WTC11 (cell line): ENCODE results near the gene MAZ. TPM values are rescaled to one million over a fixed set of nuclear protein-coding genes. Genes with fewer than 3 reads are reported as not detected.

Experiments
- ATAC-seq: fragments of 200-7000 bp; cut with Tn5 transposase; 2 replicates; pipeline ENCODE4 v1.10.0; 2021; ENCODE audit warnings: mild to moderate bottlenecking, moderate library complexity
- CTCF ChIA-PET: fragments of 300-600 bp; sonication (Branson Sonifier 250); formaldehyde crosslinking; loops from one replicate; lab custom pipeline; 2021; ENCODE audit warnings: antibody characterized with exemption; lab: Charles Lee
- POLR2A ChIA-PET: fragments of 350-600 bp; sonication (Branson Sonifier 250); formaldehyde crosslinking; loops from one replicate; lab custom pipeline; 2021; ENCODE audit warnings: antibody characterized with exemption; lab: Charles Lee
- DNase-seq: peaks from one replicate; pipeline ENCODE4 v3.0.0; 2021; ENCODE audit warnings: low spot score
- H3K27ac Mint-ChIP-seq: 2 replicates; pipeline ENCODE4 v1.8.0; 2021; ENCODE audit warnings: mixed read lengths
- H3K27me3 Mint-ChIP-seq: 2 replicates; pipeline ENCODE4 v1.8.0; 2021; ENCODE audit warnings: low read depth, mild to moderate bottlenecking, moderate library complexity, mixed read lengths
- H3K36me3 Mint-ChIP-seq: 2 replicates; pipeline ENCODE4 v1.8.0; 2021; ENCODE audit warnings: mixed read lengths
- H3K4me1 Mint-ChIP-seq: 2 replicates; pipeline ENCODE4 v1.8.0; 2022; ENCODE audit warnings: mixed read lengths
- H3K4me3 Mint-ChIP-seq: 2 replicates; pipeline ENCODE4 v1.8.0; 2021; ENCODE audit warnings: mild to moderate bottlenecking, moderate library complexity, mixed read lengths
- H3K9me3 Mint-ChIP-seq: 2 replicates; pipeline ENCODE4 v1.8.0; 2021; ENCODE audit warnings: mixed read lengths
- ETV6 ChIP-seq: sonication (generic); formaldehyde crosslinking; IDR thresholded peaks from 2 replicates; pipeline ENCODE4 v1.8.1; 2022; ENCODE audit warnings: mild to moderate bottlenecking, missing genetic modification reagents
- IRF2 ChIP-seq: sonication (generic); formaldehyde crosslinking; IDR thresholded peaks from 2 replicates; pipeline ENCODE4 v1.8.0; 2022; ENCODE audit warnings: low read depth, missing genetic modification reagents, borderline replicate concordance
- NR2C2 ChIP-seq: sonication (generic); formaldehyde crosslinking; IDR thresholded peaks from 2 replicates; pipeline ENCODE4 v1.8.0; 2022; ENCODE audit warnings: mild to moderate bottlenecking, missing genetic modification reagents
- RORB ChIP-seq: fragments of 250-450 bp; sonication (Bioruptor Pico); IDR thresholded peaks from 2 replicates; pipeline ENCODE4 v1.9.0; 2021; ENCODE audit warnings: mild to moderate bottlenecking
- TP53 ChIP-seq: sonication (generic); formaldehyde crosslinking; IDR thresholded peaks from 2 replicates; pipeline ENCODE4 v1.8.1; 2023; ENCODE audit warnings: mild to moderate bottlenecking, missing genetic modification reagents
- ZNF263 ChIP-seq: sonication (generic); formaldehyde crosslinking; IDR thresholded peaks from 2 replicates; pipeline ENCODE4 v1.8.1; 2022; ENCODE audit warnings: low read depth, mild to moderate bottlenecking, moderate library complexity, missing genetic modification reagents
- total RNA-seq: library from RNA; stranded (reverse); gene quantifications from 3 replicates; pipeline ENCODE4 v1.2.3, GENCODE V29; 2021
- TF ChIP-seq, protein P1 (sequence below): sonication (generic); formaldehyde crosslinking; IDR thresholded peaks from 2 replicates; pipeline ENCODE4 v1.8.0; 2023; ENCODE audit warnings: mild to moderate bottlenecking, missing genetic modification reagents
- TF ChIP-seq, protein P2 (sequence below): sonication (generic); formaldehyde crosslinking; IDR thresholded peaks from 2 replicates; pipeline ENCODE4 v1.8.1; 2022; ENCODE audit warnings: mild to moderate bottlenecking, moderate library complexity, missing genetic modification reagents
- TF ChIP-seq, protein P3 (sequence below): sonication (generic); formaldehyde crosslinking; IDR thresholded peaks from 2 replicates; pipeline ENCODE4 v1.8.1; 2023; ENCODE audit warnings: mild to moderate bottlenecking, missing genetic modification reagents, moderate library complexity
- TF ChIP-seq, protein P4 (sequence below): fragments of 250-450 bp; sonication (Bioruptor Pico); IDR thresholded peaks from 2 replicates; pipeline ENCODE4 v1.9.0; 2021; ENCODE audit warnings: mild to moderate bottlenecking, borderline replicate concordance

The MAZ gene
- total RNA-seq, 1 experiment from 2014 or later = 405 TPM

DNA sequence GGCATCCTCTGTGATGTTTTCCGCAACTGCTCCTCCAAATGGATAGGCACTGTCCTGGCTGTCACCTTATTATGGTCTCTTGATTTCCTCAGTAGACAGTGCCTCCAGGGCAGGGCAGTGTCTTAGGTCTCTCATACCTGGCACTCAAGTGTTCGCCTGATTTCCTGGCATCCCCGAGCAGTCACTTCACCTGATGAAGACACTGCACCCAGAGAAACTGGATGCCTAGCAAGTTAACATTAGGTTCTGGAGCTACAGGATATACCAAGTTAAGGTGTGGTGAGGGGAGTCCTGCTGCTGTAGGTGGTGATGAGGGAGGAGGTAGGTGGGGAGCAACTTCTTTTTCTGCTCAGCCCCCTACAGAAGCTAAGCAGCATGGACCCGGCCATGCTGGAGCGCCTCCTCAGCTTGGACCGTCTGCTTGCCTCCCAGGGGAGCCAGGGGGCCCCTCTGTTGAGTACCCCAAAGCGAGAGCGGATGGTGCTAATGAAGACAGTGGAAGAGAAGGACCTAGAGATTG, 3.9 kb upstream of the MAZ start (continued):
- TF ChIP-seq, protein P1, sequence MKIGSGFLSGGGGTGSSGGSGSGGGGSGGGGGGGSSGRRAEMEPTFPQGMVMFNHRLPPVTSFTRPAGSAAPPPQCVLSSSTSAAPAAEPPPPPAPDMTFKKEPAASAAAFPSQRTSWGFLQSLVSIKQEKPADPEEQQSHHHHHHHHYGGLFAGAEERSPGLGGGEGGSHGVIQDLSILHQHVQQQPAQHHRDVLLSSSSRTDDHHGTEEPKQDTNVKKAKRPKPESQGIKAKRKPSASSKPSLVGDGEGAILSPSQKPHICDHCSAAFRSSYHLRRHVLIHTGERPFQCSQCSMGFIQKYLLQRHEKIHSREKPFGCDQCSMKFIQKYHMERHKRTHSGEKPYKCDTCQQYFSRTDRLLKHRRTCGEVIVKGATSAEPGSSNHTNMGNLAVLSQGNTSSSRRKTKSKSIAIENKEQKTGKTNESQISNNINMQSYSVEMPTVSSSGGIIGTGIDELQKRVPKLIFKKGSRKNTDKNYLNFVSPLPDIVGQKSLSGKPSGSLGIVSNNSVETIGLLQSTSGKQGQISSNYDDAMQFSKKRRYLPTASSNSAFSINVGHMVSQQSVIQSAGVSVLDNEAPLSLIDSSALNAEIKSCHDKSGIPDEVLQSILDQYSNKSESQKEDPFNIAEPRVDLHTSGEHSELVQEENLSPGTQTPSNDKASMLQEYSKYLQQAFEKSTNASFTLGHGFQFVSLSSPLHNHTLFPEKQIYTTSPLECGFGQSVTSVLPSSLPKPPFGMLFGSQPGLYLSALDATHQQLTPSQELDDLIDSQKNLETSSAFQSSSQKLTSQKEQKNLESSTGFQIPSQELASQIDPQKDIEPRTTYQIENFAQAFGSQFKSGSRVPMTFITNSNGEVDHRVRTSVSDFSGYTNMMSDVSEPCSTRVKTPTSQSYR (CRISPR knock-in tag) = no peak
- TF ChIP-seq, protein P2, sequence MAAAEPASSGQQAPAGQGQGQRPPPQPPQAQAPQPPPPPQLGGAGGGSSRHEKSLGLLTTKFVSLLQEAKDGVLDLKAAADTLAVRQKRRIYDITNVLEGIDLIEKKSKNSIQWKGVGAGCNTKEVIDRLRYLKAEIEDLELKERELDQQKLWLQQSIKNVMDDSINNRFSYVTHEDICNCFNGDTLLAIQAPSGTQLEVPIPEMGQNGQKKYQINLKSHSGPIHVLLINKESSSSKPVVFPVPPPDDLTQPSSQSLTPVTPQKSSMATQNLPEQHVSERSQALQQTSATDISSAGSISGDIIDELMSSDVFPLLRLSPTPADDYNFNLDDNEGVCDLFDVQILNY (CRISPR knock-in tag) = no peak

DNA sequence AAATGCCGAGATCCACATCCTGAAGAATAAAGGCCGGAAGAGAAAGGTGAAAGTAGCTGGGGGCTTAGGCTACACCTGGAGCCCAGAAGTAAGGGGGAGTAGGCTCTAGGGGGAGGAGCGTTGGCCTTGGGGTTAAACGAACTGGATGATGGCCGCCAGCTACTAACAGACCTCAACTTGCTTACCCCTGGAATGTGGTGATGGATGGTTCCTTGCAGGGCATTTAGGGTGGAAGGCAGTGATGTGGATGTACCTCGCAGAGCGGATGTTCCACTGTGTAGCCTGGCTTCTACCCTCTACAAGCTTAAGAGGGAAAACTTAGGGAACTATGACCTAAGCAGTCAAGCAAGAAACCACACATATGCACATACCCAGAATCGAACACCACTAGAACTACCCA, 2.3 kb upstream of the MAZ start:
- H3K27me3 Mint-ChIP-seq = no peaks in the 10 kb centered on the region
- H3K36me3 Mint-ChIP-seq = peaks cover 40% of the 10 kb centered on the region
- no peak for DNase-seq
- peak overlapping the region; percentile 99 for H3K4me3 Mint-ChIP-seq
- peak overlapping the region; percentile 97 for H3K27ac Mint-ChIP-seq
- POLR2A ChIA-PET = interaction anchor here (1.1 to 1.7 kb wide), 2 partner anchors 12 to 124 kb away, joined by 6 to 10 read pairs; partner anchors contain the start of gene PAGR1
- TF ChIP-seq ETV6 (CRISPR knock-in tag) (no peak), TP53 (no peak), RORB (CRISPR knock-in tag) (no peak), IRF2 (CRISPR knock-in tag) (no peak), ZNF263 (no peak)
- TF ChIP-seq, protein P3, sequence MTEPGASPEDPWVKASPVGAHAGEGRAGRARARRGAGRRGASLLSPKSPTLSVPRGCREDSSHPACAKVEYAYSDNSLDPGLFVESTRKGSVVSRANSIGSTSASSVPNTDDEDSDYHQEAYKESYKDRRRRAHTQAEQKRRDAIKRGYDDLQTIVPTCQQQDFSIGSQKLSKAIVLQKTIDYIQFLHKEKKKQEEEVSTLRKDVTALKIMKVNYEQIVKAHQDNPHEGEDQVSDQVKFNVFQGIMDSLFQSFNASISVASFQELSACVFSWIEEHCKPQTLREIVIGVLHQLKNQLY (CRISPR knock-in tag) = no peak
- TF ChIP-seq, protein P4, sequence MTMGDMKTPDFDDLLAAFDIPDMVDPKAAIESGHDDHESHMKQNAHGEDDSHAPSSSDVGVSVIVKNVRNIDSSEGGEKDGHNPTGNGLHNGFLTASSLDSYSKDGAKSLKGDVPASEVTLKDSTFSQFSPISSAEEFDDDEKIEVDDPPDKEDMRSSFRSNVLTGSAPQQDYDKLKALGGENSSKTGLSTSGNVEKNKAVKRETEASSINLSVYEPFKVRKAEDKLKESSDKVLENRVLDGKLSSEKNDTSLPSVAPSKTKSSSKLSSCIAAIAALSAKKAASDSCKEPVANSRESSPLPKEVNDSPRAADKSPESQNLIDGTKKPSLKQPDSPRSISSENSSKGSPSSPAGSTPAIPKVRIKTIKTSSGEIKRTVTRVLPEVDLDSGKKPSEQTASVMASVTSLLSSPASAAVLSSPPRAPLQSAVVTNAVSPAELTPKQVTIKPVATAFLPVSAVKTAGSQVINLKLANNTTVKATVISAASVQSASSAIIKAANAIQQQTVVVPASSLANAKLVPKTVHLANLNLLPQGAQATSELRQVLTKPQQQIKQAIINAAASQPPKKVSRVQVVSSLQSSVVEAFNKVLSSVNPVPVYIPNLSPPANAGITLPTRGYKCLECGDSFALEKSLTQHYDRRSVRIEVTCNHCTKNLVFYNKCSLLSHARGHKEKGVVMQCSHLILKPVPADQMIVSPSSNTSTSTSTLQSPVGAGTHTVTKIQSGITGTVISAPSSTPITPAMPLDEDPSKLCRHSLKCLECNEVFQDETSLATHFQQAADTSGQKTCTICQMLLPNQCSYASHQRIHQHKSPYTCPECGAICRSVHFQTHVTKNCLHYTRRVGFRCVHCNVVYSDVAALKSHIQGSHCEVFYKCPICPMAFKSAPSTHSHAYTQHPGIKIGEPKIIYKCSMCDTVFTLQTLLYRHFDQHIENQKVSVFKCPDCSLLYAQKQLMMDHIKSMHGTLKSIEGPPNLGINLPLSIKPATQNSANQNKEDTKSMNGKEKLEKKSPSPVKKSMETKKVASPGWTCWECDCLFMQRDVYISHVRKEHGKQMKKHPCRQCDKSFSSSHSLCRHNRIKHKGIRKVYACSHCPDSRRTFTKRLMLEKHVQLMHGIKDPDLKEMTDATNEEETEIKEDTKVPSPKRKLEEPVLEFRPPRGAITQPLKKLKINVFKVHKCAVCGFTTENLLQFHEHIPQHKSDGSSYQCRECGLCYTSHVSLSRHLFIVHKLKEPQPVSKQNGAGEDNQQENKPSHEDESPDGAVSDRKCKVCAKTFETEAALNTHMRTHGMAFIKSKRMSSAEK (CRISPR knock-in tag) = no peak
- peaks cover 33% of the 10 kb centered on the region for H3K4me1 Mint-ChIP-seq
- no peak for ATAC-seq
- H3K9me3 Mint-ChIP-seq = no peaks in the 10 kb centered on the region
- CTCF ChIA-PET = interaction anchor here (0.5 to 2.8 kb wide), 10 partner anchors 11 to 229 kb away, joined by 3 to 12 read pairs (median 7); partner anchors contain the start of genes PAGR1, SEZ6L2 and TLCD3B

DNA sequence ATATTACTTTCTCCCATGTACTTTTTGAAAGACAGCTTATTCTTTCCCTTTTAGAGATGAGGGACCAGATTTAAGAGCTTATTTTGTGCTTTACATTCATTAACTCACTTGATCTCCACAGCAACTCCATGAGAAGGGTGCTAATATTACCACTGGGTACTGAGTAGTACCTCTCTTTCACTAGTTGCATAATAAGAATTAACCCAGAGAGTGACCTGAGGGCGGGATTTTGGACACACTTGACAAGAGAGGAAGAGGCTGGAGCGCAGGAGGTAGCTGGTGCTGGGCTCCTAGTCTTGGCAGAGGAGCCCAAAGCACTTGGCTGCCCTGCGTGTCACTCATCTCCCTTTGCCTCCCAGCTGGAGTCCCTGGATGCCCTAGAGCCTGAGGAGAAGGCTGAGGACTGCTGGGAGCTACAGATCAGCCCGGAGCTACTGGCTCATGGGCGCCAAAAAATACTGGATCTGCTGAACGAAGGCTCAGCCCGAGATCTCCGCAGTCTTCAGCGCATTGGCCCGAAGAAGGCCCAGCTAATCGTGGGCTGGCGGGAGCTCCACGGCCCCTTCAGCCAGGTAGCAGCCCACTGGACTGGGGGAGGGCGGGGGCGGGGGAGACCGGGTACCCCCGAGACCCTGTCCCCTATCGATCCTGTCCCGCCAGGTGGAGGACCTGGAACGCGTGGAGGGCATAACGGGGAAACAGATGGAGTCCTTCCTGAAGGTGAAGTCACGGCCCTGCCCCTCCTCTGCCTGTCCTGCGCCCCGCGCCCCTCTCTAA, 1.7 kb upstream of the MAZ start:
- ATAC-seq (peak; percentile 12), DNase-seq (peak; percentile 31)
- Mint-ChIP-seq H3K36me3 (peaks cover 36% of the 10 kb centered on the region), H3K4me1 (peaks cover 35% of the 10 kb centered on the region), H3K4me3 (peak overlapping the region; percentile 99), H3K9me3 (no peaks in the 10 kb centered on the region), H3K27me3 (no peaks in the 10 kb centered on the region), H3K27ac (peak overlapping the region; percentile 100)
- TF ChIP-seq NR2C2 (CRISPR knock-in tag) = no peak
- TF ChIP-seq, protein P1 (CRISPR knock-in tag) = 0 out of 2 replicates have a peak, but pooled peaks have one; percentile 29
- ChIA-PET POLR2A (interaction anchor here (0.6 to 1.7 kb wide), 4 partner anchors 9 to 125 kb away, joined by 3 to 10 read pairs (median 6); partner anchors contain the start of gene PAGR1), CTCF (interaction anchor here (0.5 to 2.8 kb wide), 13 partner anchors 10 to 228 kb away, joined by 3 to 12 read pairs (median 5); partner anchors contain the start of genes PAGR1, SEZ6L2 and TLCD3B)
